Smooth muscle cell (in vitro differentiated cells): ENCODE data around the gene CTNNA1. TPM values are rescaled to one million over a fixed set of nuclear protein-coding genes. Genes with fewer than 3 reads are reported as not detected.

Source experiments
- DNase-seq: peaks from one replicate; lab custom pipeline; 2025; ENCODE audit not compliant: unreplicated experiment; lab: John Stamatoyannopoulos, UW
- H2AFZ ChIP-seq: fragments of 200-600 bp; sonication (generic); 2 replicates; pipeline ENCODE4 v1.6.0; 2016; ENCODE audit warnings: antibody characterized with exemption, low read depth, mild to moderate bottlenecking
- H3F3A ChIP-seq: fragments of 200-600 bp; sonication (generic); 2 replicates; pipeline ENCODE4 v1.6.0; 2017; ENCODE audit warnings: antibody characterized with exemption, low read depth
- H3K27ac ChIP-seq: fragments of 200-600 bp; sonication (generic); 2 replicates; pipeline ENCODE4 v1.5.1; 2016; ENCODE audit warnings: low read depth, mild to moderate bottlenecking
- H3K27me3 ChIP-seq: fragments of 200-600 bp; sonication (generic); 2 replicates; pipeline ENCODE4 v1.6.1; 2016; ENCODE audit warnings: low read depth, mild to moderate bottlenecking
- H3K36me3 ChIP-seq: fragments of 200-600 bp; sonication (generic); 2 replicates; pipeline ENCODE4 v1.5.1; 2016; ENCODE audit warnings: low read depth
- H3K4me1 ChIP-seq: fragments of 200-600 bp; sonication (generic); 2 replicates; pipeline ENCODE4 v1.5.1; 2016; ENCODE audit warnings: low read depth
- H3K4me2 ChIP-seq: fragments of 200-600 bp; sonication (generic); 2 replicates; pipeline ENCODE4 v1.6.0; 2016; ENCODE audit warnings: mild to moderate bottlenecking
- H3K4me3 ChIP-seq: fragments of 200-600 bp; sonication (generic); 2 replicates; pipeline ENCODE4 v1.5.1; 2016; ENCODE audit warnings: mild to moderate bottlenecking
- H3K79me2 ChIP-seq: fragments of 200-600 bp; sonication (generic); 2 replicates; pipeline ENCODE4 v1.6.0; 2016; ENCODE audit warnings: low read depth, mild to moderate bottlenecking
- H3K9ac ChIP-seq: fragments of 200-600 bp; sonication (generic); 2 replicates; pipeline ENCODE4 v1.6.0; 2016; ENCODE audit warnings: low read depth
- H3K9me3 ChIP-seq: fragments of 200-600 bp; sonication (generic); replicated peaks from 2 replicates; pipeline ENCODE4 v1.5.1; 2016; ENCODE audit warnings: low read depth
- H4K20me1 ChIP-seq: fragments of 200-600 bp; sonication (generic); 2 replicates; pipeline ENCODE4 v1.6.0; 2016; ENCODE audit warnings: low read depth
- CTCF ChIP-seq: fragments of 200-600 bp; sonication (generic); IDR thresholded peaks from 2 replicates; pipeline ENCODE4 v1.5.1; 2017; ENCODE audit warnings: borderline replicate concordance, mild to moderate bottlenecking, antibody characterized with exemption; ENCODE audit not compliant: insufficient read depth, poor library complexity, severe bottlenecking
- WGBS: methylation state at CpG from one replicate; pipeline ENCODE4 v1.1.7; 2016; ENCODE audit warnings: low lambda C conversion rate; 5-methylcytosine and 5-hydroxymethylcytosine counted together
- polyA plus RNA-seq: library from polyadenylated mRNA; unstranded; fragments of >200 nt; fragmentation: Nextera tagmentation; extraction: Ambion mirVana; gene quantifications from 2 replicates; pipeline ENCODE4 v1.2.1, GENCODE V29; 2016
- total RNA-seq: library from RNA; depleted of rRNA; stranded (reverse); fragments of >200 nt; gene quantifications from 2 replicates; pipeline ENCODE4 v1.2.3, GENCODE V29; 2014

Gene CTNNA1
- total and polyA plus RNA-seq, 2 experiments from 2014 or later = 149 to 251 TPM

GRCh38 chr5:138762110-138762509 is 8.9 kb downstream of the CTNNA1 start:
- TF ChIP-seq CTCF = no peak
- peaks cover 100% of the 10 kb centered on the region for H4K20me1 ChIP-seq

GRCh38 chr5:138763037-138763778 is 10.0 kb downstream of the CTNNA1 start:
- DNase-seq = no peak
- H3F3A ChIP-seq = peaks cover 2% of the 10 kb centered on the region
- H3K79me2 ChIP-seq = peaks cover 100% of the 10 kb centered on the region
- 99% methylated on average over 3 of the region's 3 CpGs for WGBS
- peaks cover 20% of the 10 kb centered on the region for H3K36me3 ChIP-seq
- H3K9ac ChIP-seq = no peak overlapping the region
- H3K4me2 ChIP-seq = peak overlapping the region; percentile 8
- TF ChIP-seq CTCF = no peak
- H3K4me3 ChIP-seq = no peak overlapping the region
- H3K27ac ChIP-seq = peak overlapping the region; percentile 8
- H4K20me1 ChIP-seq = peaks cover 100% of the 10 kb centered on the region
- no peaks in the 10 kb centered on the region for H3K9me3 ChIP-seq
- H3K4me1 ChIP-seq = no peaks in the 10 kb centered on the region
- H3K27me3 ChIP-seq = no peaks in the 10 kb centered on the region
- H2AFZ ChIP-seq = no peak overlapping the region

More at GRCh38 chr5:138762110-138762509, 8.9 kb downstream of the CTNNA1 start:
- no peak overlapping the region for H3K4me2 ChIP-seq
- H3F3A ChIP-seq = no peaks in the 10 kb centered on the region
- no peak overlapping the region for H2AFZ ChIP-seq
- no peaks in the 10 kb centered on the region for H3K27me3 ChIP-seq
- DNase-seq = no peak
- H3K79me2 ChIP-seq = peaks cover 100% of the 10 kb centered on the region
- peaks cover 21% of the 10 kb centered on the region for H3K36me3 ChIP-seq
- H3K4me3 ChIP-seq = no peak overlapping the region
- 90% methylated on average over 1 of the region's 1 CpG for WGBS
- no peaks in the 10 kb centered on the region for H3K9me3 ChIP-seq
- H3K9ac ChIP-seq = no peak overlapping the region
- H3K4me1 ChIP-seq = no peaks in the 10 kb centered on the region
- peak overlapping the region; percentile 8 for H3K27ac ChIP-seq

GRCh38 chr5:138770291-138770690 is 17.1 kb downstream of the CTNNA1 start:
- Histone ChIP-seq H3F3A (peaks cover 11% of the 10 kb centered on the region), H3K36me3 (no peaks in the 10 kb centered on the region), H3K9ac (no peak overlapping the region), H3K4me3 (no peak overlapping the region), H3K9me3 (no peaks in the 10 kb centered on the region), H3K27ac (peak overlapping the region; percentile 18), H3K4me1 (no peaks in the 10 kb centered on the region), H3K79me2 (peaks cover 99% of the 10 kb centered on the region), H3K27me3 (no peaks in the 10 kb centered on the region), H2AFZ (no peak overlapping the region), H4K20me1 (peaks cover 100% of the 10 kb centered on the region), H3K4me2 (no peak overlapping the region)
- WGBS = 95% methylated on average over 6 of the region's 6 CpGs
- no peak for TF ChIP-seq CTCF
- DNase-seq = no peak

- Histone ChIP-seq H3K4me3 (no peak overlapping the region), H3K9ac (no peak overlapping the region), H4K20me1 (peaks cover 99% of the 10 kb centered on the region), H3K27me3 (no peaks in the 10 kb centered on the region), H3K4me1 (no peaks in the 10 kb centered on the region), H2AFZ (no peak overlapping the region), H3K4me2 (no peak overlapping the region), H3K9me3 (no peaks in the 10 kb centered on the region), H3K27ac (no peak overlapping the region), H3K79me2 (peaks cover 98% of the 10 kb centered on the region), H3K36me3 (no peaks in the 10 kb centered on the region), H3F3A (peaks cover 11% of the 10 kb centered on the region)
- no peak for DNase-seq
- 85% methylated on average over 1 of the region's 1 CpG for WGBS
- TF ChIP-seq CTCF = no peak
Measured at GRCh38 chr5:138770977-138771376, 17.8 kb downstream of the CTNNA1 start.
